22Rv1 (cell line): ENCODE data around the gene DHRS1.

Experiments used
- CTCF ChIP-seq: fragments of 450-650 bp; IDR thresholded peaks from 2 replicates; pipeline ENCODE4 v1.5.1; 2017; ENCODE audit warnings: mild to moderate bottlenecking
- ZFX ChIP-seq: fragments of 450-650 bp; IDR thresholded peaks from 2 replicates; pipeline ENCODE4 v1.6.1; 2017; ENCODE audit warnings: antibody characterized with exemption, borderline replicate concordance

GRCh38 chr14:24284501-24285035 is 15.0 kb downstream of the DHRS1 start:
- TF ChIP-seq CTCF: no peak
- no peak for TF ChIP-seq ZFX
